K562 (cell line): ENCODE measurements around the gene HSPB2. TPM values are rescaled to one million over a fixed set of nuclear protein-coding genes. Genes with fewer than 3 reads are reported as not detected.

Experiments used
- CAMTA2 ChIP-seq: fragments of 250-450 bp; sonication (Bioruptor Pico); conservative IDR thresholded peaks from 2 replicates; pipeline ENCODE4 v1.5.1; 2022
- E2F1 ChIP-seq: sonication (generic); formaldehyde crosslinking; IDR thresholded peaks from 2 replicates; pipeline ENCODE4 v1.8.1; 2023; ENCODE audit warnings: mild to moderate bottlenecking, missing genetic modification reagents, moderate library complexity
- ETS2 ChIP-seq: IDR thresholded peaks from 2 replicates; pipeline ENCODE4 v1.6.1; 2016; ENCODE audit warnings: borderline replicate concordance, missing genetic modification characterization, mild to moderate bottlenecking, moderate library complexity, missing compliant biosample characterization; ENCODE audit not compliant: poor library complexity, severe bottlenecking
- MBD2 ChIP-seq: sonication (generic); IDR thresholded peaks from 2 replicates; pipeline ENCODE4 v1.6.1; 2016; ENCODE audit warnings: low read depth, borderline replicate concordance
- NCOA2 ChIP-seq, 2 experiments: fragments of 450-650 bp; IDR thresholded peaks; 2 replicates each; pipeline ENCODE4 v1.6.1; 2018; ENCODE audit warnings: mild to moderate bottlenecking in 2 of 2, moderate library complexity in 1 of 2; ENCODE audit not compliant: partially characterized antibody in 2 of 2
- NFATC3 ChIP-seq: fragments of 450-650 bp; IDR thresholded peaks from 2 replicates; pipeline ENCODE4 v1.6.1; 2017; ENCODE audit warnings: mild to moderate bottlenecking
- RERE ChIP-seq: sonication (generic); formaldehyde crosslinking; IDR thresholded peaks from 2 replicates; pipeline ENCODE4 v1.8.0; 2023; ENCODE audit warnings: missing genetic modification reagents, mild to moderate bottlenecking, borderline replicate concordance
- SMAD4 ChIP-seq: fragments of 250-450 bp; sonication (Bioruptor Pico); conservative IDR thresholded peaks from 2 replicates; pipeline ENCODE4 v1.8.0; 2021; ENCODE audit warnings: inconsistent platforms, mild to moderate bottlenecking, moderate library complexity
- SNIP1 ChIP-seq: fragments of 450-650 bp; IDR thresholded peaks from 2 replicates; pipeline ENCODE4 v1.7.1; 2017; ENCODE audit warnings: low read depth, mild to moderate bottlenecking
- TAF7 ChIP-seq: fragments of 450-650 bp; IDR thresholded peaks from 2 replicates; pipeline ENCODE4 v1.6.1; 2016; ENCODE audit warnings: missing genetic modification characterization, missing compliant biosample characterization
- ZNF146 ChIP-seq: IDR thresholded peaks from one replicate; pipeline ENCODE4 v1.6.1; 2018; ENCODE audit warnings: missing compliant biosample characterization; ENCODE audit not compliant: unreplicated experiment
- ZNF830 ChIP-seq: fragments of 250-450 bp; sonication (Bioruptor Pico); IDR thresholded peaks from 2 replicates; pipeline ENCODE4 v1.5.0; 2021; ENCODE audit warnings: mild to moderate bottlenecking
- polyA plus RNA-seq, 8 experiments: library from polyadenylated mRNA; depleted of rRNA in 4 of 8; stranded (reverse) in 5 of 8; unstranded in 3 of 8; fragments of >200 nt; fragmentation: Nextera tagmentation in 2 of 8; fragmentation: Illumina TruSeq in 1 of 8; extraction: Ambion mirVana in 2 of 8; extraction: Trizol in 1 of 8; gene quantifications; 2 replicates each; pipeline versions ENCODE4 v1.2.1 to v1.2.3, GENCODE V29; 2011 to 2014; ENCODE audit warnings: inconsistent platforms in 1 of 8, missing spikeins in 1 of 8
- total RNA-seq, 7 experiments: library from RNA; depleted of rRNA in 6 of 7; stranded (reverse); fragments of >200 nt in 6 of 7; fragmentation: Illumina TruSeq in 2 of 7; extraction: Trizol in 2 of 7; gene quantifications; 2 replicates each; pipeline versions ENCODE4 v1.2.1 to v1.2.3, GENCODE V29; 2011 to 2021; ENCODE audit warnings: low replicate concordance in 1 of 7

The HSPB2 gene
- total and polyA plus RNA-seq, 9 of the 15 experiments (the other 6 are each of a cell fraction or from before 2014, with no cell fraction given), result 0.06 to 0.35 (median 0.11) TPM; not detected in 5

GRCh38 chr11:111947143-111947542, 34.6 kb downstream of the HSPB2 start (continued):
- TF ChIP-seq ZNF830 (no peak), ZNF146 (CRISPR knock-in tag) (no peak), NFATC3 (no peak), TAF7 (tag) (no peak), E2F1 (CRISPR knock-in tag) (no peak), SMAD4 (CRISPR knock-in tag) (no peak), SNIP1 (no peak), RERE (CRISPR knock-in tag) (no peak), ETS2 (tag) (no peak), MBD2 (no peak), NCOA2 (IDR thresholded peaks at IDR 0.05; ENCODE audit: partially characterized antibody in 2 of 2) (no peak), CAMTA2 (CRISPR knock-in tag) (no peak)
